CD4-positive, alpha-beta T cell treated with Interleukin-4 for 1 hour (primary cell): ENCODE data around the gene C10orf71.

Experiments used
- DNase-seq, 2 donors: peaks; one replicate each; pipeline ENCODE4 v3.0.0-alpha.2; 2020 to 2022

C10orf71 gene

DNA sequence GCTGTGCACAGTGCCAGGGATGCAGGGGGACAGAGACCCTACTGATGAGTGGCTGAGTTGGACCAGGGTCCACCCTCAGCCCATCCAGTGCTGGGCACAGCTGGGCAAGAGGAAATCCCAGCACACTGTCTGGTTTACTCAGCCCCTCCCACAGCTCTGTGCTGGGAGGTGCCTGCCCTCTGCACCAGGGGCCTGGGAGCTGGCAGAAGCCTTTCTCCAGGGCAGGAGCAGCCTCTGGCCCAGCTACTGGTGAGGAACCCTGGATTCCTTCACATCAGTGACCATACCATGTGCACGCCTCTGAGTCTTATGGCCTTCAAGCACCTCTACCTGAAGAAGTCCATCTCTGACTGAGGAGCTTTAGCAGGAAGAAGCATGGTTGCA is 25.9 kb upstream of the C10orf71 start:
- no peak for DNase-seq

DNA sequence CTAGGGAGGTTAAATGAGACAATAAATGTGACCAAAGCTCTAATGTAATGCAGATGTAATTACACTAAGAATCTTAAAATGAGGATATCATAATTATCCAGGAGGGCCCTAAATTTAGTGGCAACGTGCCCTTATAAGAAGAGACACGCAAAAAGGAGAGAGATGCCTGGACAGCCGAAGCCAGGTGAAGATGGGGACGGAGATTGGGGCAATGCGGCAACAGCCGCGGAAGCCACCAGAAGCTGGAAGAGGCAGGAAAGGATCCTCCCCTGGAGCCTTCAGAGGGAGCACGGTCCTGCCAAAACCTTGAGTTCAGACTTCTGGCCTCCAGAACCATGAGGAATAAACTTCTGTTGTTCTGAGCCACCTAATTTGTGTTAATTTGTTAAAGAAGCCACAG is 25.3 kb upstream of the C10orf71 start:
- no peak for DNase-seq

DNA sequence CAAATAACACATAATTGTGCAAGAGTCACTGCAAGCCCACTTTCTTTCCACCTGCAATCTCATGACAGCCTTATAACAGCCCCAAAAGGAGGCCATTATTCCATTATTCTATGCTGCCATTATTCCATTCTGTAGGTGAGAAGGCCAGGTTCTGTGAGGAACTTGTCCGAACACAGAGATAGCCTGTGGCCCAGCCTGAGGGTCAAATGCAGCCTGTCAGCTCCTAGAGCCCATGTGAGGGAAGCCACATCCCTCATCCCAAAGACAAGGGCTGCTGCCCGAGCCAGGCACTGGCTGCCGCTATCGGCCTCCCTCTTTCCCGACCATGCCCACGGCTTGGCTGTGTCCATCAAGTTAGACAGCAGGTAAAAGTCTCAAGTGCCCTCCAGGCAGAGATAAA is 24.1 kb upstream of the C10orf71 start:
- no peak for DNase-seq

DNA sequence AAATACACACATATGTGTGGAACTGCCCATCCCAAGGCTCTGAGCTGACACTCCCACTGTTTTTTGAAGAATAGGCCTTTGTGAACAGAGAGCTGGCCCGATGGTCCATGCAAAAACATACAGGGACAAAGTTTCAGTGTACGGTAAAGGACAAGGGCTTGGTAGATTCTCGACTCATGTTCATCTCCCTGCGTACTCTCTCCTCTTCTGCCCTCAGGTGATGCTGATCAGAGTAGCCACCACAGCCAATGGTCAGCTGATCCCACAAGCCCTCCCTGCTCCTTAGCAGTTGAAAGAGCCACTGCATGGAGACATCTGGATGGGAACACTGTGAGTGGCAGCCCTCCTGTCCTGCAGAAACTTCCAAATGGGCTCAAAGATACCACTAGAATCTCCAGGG is 23.1 kb upstream of the C10orf71 start:
- DNase-seq: no peak

DNA sequence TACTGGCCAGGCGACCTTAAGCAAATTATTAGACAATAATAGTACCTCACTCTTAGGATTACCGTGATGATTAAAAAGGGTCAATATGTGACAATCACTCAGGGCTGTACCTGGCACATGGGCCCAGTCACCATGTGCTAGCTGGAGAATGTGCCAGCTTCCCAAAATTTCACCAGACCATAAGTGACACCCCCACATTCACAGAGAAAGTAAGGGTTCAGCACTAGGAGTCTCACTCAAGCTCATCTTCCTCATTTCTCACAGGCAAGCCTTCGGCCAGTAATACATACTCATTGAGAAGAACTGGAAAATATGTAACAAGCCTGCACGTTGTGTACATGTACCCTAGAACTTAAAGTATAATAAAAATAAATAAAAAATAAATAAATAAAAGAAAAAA is 22.4 kb upstream of the C10orf71 start:
- DNase-seq: no peak

- peak in 1 of 2 donors; percentile 16 for DNase-seq
Measured at GRCh38 chr10:49277973-49278372, 21.0 kb upstream of the C10orf71 start.

DNA sequence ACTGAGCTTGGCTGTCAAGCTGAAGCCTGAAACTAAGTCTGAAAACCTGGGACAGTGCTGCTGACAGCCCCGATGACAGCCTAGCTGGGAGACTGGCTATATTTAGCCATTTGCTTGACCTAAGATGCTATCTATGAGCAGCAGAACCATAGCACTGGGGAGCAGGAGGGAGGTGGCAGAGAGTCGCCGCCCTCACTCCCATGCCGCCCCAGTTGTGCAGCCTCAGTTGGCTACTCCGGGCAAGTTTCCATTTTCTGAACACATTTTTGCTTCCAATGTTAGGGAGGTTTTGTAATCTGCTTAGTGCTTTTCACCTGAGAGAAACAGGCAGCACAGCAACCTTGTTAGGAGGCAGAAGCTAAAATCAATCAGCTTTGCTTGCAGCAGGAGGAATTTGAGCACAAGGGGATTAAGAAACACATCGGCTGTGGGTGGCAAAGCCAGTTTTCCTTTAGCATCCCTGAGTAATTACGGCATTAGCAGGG is 20.4 kb upstream of the C10orf71 start:
- DNase-seq: no peak

DNA sequence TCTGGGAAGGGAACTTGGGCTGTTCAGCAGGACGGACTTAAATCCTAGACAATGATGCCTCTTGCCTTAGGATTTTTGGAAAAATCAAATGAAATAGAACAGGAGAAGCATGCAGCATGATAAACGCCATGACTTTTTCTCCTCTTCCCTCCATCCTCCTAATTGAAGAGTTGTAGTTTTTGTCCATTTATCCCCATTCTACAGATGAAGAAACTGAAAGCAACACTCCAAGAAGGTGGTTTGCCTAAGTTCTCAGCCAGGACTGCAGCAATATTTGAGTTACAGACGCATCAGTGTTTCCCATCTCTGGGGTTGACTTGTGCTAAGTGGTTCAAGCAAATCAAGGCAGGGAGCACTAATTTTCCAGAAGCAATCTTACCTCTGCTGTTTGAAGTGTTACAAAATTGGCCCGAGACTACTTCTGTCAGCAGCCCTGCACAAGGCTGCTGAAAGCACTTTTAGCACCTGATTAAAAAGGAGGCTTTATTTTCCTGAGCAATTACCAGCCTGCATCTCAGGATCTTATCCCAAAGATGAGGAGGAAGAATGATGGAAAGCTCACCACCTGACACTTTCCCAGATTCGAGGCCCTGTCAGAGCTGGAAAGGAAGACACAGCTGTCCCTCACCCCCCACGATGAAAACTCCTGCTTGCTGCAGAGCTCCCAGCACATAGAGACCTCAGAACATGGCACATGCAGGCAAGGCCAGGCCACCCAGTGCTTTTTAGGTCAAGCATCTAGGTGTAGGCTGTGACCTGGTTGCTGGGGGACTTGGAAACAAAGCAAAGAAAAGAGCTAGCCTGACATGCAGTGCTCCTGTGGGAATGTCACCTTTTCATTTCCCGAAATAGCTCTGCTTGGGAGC is 19.7 kb upstream of the C10orf71 start:
- DNase-seq: no peak

- peak in 1 of 2 donors; percentile 53 for DNase-seq
Measured at GRCh38 chr10:49280001-49280408, 19.0 kb upstream of the C10orf71 start.

- no peak for DNase-seq
Measured at GRCh38 chr10:49281461-49281860, 17.5 kb upstream of the C10orf71 start.

- no peak for DNase-seq
Measured at GRCh38 chr10:49282306-49282705, 16.7 kb upstream of the C10orf71 start.

DNA sequence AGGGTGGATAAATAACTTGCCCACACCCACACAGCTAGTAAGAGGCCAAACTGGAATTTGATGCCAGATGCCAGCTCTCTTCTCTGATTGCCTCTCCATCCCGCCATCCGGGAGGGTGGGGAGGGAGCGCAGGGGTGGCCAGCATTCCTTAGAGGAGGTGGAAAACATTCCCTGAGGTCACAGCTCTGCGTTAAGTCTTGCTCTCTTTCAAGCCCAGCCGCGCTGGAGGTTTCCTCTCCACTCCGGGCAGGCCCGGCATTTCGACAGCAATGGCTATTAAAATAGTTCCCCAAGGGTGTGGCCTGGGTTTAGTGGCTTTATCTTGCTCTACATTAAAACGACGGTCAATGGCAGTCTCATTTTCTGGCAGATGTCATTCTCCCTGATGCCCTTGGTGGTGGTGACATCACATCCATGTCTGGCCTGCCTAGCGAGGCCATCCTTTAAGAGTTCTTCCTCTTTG is 16.1 kb upstream of the C10orf71 start:
- peak in 1 of 2 donors; percentile 52 for DNase-seq

DNA sequence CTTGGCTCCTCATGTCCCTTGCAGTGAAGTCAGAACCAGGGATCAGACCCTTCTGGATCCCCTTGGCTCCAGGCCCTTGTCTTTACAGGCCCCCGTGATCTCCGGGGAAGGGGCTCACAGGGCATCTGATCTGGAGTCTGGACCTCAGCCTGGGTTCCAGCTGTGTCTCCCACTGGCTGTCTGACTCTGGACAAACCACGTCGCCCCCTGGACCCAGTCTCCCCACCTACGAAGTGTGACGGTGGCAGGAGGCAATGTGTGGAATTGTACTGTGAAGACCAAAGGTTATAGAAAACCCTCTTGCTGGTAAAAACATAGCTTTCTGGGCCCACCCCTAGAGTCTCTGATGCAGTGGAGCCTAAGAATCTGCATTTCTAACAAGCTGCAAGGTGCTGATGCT is 15.5 kb upstream of the C10orf71 start:
- no peak for DNase-seq

- no peak for DNase-seq
Measured at GRCh38 chr10:49284356-49284755, 14.6 kb upstream of the C10orf71 start.

- DNase-seq: peak; percentile 18 to 43
Measured at GRCh38 chr10:49285232-49285631, 13.7 kb upstream of the C10orf71 start.

GRCh38 chr10:49286686-49287085 is 12.3 kb upstream of the C10orf71 start:
- DNase-seq: no peak

- DNase-seq: no peak
Measured at GRCh38 chr10:49287689-49288340, 11.2 kb upstream of the C10orf71 start.

- DNase-seq: no peak
Measured at GRCh38 chr10:49288341-49289065, 10.5 kb upstream of the C10orf71 start.

DNA sequence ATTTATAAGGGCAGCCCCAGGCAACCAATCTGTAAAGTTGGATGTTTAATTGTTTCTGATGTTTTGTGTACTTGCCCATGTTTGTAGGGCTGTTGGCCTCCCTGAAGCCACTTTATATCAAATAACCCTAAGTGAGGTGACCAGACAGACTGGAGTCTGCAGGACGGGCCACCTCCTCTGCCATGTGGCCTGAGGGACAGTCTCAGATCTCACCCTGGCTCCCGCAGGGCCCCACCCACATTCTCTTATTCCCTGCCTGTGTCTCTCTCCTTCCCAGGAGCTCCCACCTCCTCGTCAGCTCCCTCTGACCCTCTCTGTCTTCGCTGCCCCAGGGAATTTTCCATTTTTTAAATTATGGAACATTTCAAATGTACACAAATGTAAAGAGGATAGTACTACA is 9.5 kb upstream of the C10orf71 start:
- no peak for DNase-seq

- no peak for DNase-seq
Measured at GRCh38 chr10:49290131-49290530, 8.8 kb upstream of the C10orf71 start.

DNA sequence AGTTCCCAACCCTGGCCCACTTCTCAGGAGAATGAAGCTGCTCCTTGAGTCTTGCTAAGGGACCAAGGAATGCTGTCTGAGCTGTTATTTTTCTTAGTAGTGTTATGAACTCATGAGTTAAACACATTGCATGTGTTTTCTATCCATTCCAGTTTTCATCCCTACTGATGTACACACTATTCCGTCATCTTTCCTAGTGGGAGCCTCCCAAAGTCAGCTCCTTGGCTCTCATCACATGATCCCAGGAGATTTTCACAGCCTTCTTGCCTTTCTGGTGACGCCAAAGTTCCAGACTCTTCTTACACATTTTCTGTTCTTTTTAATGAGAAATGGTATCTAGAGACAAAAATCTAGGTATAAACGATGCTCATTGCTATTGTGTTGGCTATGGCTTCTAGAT is 8.4 kb upstream of the C10orf71 start:
- DNase-seq: no peak

DNA sequence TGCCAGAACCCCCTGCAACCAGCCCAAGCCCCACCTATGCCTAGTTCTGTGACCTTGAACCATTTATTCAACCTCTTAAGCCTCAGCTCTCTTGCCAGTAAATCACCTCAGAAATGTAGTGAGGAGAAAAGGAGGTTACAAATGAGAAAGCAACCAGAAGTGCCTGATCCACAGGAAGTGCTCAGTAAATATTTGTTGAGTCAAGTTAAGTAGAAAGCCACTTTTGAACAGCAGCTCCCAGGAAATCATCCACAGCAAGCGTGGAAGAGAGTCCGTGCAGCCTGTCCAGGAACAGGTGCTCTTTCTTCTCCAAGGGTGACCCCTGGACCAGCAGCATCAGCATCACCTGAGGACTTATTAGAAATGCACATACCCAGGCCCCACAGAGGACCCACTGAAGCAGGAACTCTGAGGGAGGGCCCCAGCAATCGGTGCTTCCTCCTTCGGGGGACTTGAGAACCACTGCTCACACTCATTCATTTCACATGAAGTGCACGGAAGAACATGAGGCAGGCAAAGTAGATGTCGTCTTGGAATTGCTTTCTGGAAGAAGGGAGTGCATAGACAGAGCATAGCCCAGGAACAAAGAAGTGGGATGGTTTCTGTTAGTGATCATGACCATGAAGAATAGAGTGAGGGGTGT is 6.3 kb upstream of the C10orf71 start:
- no peak for DNase-seq

DNA sequence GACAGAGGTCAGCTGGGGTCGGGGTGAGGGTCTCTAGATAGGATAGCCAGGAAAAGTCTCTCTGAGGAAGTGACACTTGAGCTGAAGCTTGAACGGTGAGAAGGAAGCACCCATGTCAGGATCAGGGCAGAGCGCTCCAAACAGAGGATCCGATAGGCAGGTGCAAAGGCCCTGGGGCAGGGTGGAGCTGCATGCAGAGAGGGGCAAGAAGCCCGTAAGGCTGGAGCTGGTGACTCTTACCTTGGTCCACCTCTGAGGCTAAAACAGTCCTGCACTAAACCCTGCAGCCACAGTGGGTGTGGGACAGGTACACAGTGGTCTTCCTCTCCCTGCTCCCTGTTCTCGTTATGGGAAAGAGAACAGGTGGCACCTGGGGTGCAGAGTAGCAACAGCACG is 5.8 kb upstream of the C10orf71 start:
- no peak for DNase-seq
